Activated T-cell treated with anti-CD3 and anti-CD28 coated beads, Interleukin-2, amount 50 U/mL, for 72 hours (primary cell): ENCODE measurements around the gene DNAJB2. TPM values are rescaled to one million over a fixed set of nuclear protein-coding genes. Genes with fewer than 3 reads are reported as not detected.

Experiments used
- ATAC-seq, 2 donors: fragments of 150-1000 bp; cut with Tn5 transposase; replicated peaks in 1 of 2; 2 replicates each; pipeline ENCODE4 v1.10.0; 2021; ENCODE audit warnings: moderate library complexity in 2 of 2, mild to moderate bottlenecking in 1 of 2
- DNase-seq, 2 donors: peaks; one replicate each; pipeline ENCODE4 v3.0.0; 2021 to 2022; ENCODE audit warnings: mixed read lengths in 1 of 2
- H3K27ac Mint-ChIP-seq: one replicate; pipeline ENCODE4 v1.8.0; 2022; ENCODE audit warnings: mild to moderate bottlenecking, moderate library complexity, mixed read lengths
- H3K27me3 Mint-ChIP-seq: one replicate; pipeline ENCODE4 v1.8.0; 2022; ENCODE audit warnings: low read depth, mixed read lengths
- H3K36me3 Mint-ChIP-seq, 2 donors: one replicate each; pipeline ENCODE4 v1.8.0; 2022; ENCODE audit warnings: mixed read lengths in 2 of 2, mild to moderate bottlenecking in 1 of 2; ENCODE audit not compliant: insufficient read depth in 2 of 2
- H3K4me1 Mint-ChIP-seq: one replicate; pipeline ENCODE4 v1.8.0; 2022; ENCODE audit warnings: low read depth, mixed read lengths
- H3K4me3 Mint-ChIP-seq, 2 donors: one replicate each; pipeline ENCODE4 v1.8.0; 2022; ENCODE audit warnings: mild to moderate bottlenecking in 2 of 2, mixed read lengths in 2 of 2, moderate library complexity in 2 of 2
- H3K9me3 Mint-ChIP-seq, 2 donors: one replicate each; pipeline ENCODE4 v1.8.0; 2022; ENCODE audit warnings: mixed read lengths in 2 of 2
- total RNA-seq, 2 donors: library from RNA; stranded (reverse); gene quantifications; one replicate each; pipeline ENCODE4 v1.2.3, GENCODE V29; 2022

The DNAJB2 gene
- total RNA-seq, 2 donors from 2014 or later: 71.1 to 88.1 TPM

DNA sequence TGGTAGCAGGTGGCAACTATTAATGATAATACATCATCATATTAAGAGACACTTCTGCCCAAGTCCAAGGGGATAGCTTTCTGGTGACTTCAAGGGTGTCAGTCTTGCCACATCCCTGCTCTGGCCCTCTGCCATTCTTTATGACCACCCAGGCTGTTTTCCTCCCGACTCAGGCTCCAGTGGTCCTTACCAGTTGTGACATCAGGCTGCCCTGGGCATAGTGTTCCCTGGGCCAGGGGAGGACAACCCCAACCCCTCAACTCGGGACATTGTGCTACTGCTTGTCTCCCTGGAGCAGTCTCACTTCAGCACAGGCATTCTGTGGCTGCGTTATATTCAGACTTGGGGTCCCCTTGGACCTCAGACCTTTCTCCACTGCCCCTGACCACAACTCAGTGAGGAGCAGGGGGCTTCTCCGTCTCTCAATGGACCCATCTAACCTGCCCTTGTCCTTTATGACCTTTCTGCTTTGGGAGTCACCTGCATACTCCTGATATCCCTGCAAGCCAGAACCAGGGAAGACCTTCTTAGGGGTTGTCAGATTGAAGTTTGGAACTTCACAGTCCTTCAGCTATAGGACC is 12.8 kb downstream of the DNAJB2 start:
- Mint-ChIP-seq H3K4me3 (no peak overlapping the region), H3K4me1 (peaks cover 19% of the 10 kb centered on the region), H3K27ac (no peak overlapping the region), H3K36me3 (no peaks in the 10 kb centered on the region), H3K9me3 (no peaks in the 10 kb centered on the region), H3K27me3 (peaks cover 6% of the 10 kb centered on the region)
- DNase-seq: no peak
- no peak for ATAC-seq

DNA sequence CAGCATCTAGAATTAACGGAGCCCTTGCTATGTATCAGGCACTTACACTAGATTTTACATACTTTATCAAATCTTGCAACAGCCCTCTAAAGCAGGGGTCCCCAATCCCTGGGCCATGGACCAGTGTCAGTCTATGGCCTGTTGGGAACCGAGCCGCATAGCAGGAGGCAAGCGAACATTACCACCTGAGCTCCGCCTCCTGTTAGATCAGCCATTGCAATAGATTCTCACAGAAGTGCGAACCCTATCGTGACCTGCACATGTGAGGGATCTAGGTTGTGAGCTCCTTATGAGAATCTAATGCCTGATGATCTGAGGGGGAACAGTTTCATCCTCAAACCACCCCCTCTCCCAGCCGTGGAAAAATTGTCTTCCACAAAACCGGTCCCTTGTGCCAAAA is 13.4 kb downstream of the DNAJB2 start:
- no peaks in the 10 kb centered on the region for H3K9me3 Mint-ChIP-seq
- ATAC-seq (no peak), DNase-seq (no peak)
- H3K27ac Mint-ChIP-seq: no peak overlapping the region
- H3K36me3 Mint-ChIP-seq: no peaks in the 10 kb centered on the region
- peaks cover 19% of the 10 kb centered on the region for H3K4me1 Mint-ChIP-seq
- H3K4me3 Mint-ChIP-seq: no peak overlapping the region
- H3K27me3 Mint-ChIP-seq: peaks cover 6% of the 10 kb centered on the region

DNA sequence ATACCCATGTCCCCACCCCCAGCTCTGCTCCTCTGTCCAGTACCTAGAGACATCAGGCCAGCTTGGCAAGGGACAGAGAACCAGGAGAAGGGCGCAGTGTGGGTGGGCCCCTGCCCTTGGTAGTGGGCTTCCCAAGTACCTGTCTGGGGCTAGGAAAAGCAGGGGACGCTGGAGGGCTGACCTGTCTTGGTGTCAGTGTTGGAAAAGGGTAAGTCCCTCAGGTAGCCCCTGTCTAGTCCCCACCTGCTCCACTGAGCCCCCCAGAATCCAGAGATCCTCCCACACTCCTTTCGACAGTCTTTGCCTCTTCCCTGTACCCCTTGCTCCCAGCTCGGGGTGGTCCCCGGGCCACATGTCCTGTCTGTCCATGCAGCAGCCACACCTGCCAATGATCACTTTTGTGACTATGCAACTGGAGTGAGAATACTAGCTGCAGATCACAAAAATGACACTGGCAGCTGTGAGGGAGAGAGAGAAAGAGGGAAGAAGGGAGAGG is 14.6 kb downstream of the DNAJB2 start:
- no peak overlapping the region for H3K27ac Mint-ChIP-seq
- H3K27me3 Mint-ChIP-seq: peaks cover 6% of the 10 kb centered on the region
- H3K9me3 Mint-ChIP-seq: no peaks in the 10 kb centered on the region
- ATAC-seq (no peak), DNase-seq (no peak)
- peak overlapping the region; percentile 82 to 88 for H3K4me3 Mint-ChIP-seq
- H3K4me1 Mint-ChIP-seq: peaks cover 20% of the 10 kb centered on the region
- H3K36me3 Mint-ChIP-seq: no peaks in the 10 kb centered on the region

DNA sequence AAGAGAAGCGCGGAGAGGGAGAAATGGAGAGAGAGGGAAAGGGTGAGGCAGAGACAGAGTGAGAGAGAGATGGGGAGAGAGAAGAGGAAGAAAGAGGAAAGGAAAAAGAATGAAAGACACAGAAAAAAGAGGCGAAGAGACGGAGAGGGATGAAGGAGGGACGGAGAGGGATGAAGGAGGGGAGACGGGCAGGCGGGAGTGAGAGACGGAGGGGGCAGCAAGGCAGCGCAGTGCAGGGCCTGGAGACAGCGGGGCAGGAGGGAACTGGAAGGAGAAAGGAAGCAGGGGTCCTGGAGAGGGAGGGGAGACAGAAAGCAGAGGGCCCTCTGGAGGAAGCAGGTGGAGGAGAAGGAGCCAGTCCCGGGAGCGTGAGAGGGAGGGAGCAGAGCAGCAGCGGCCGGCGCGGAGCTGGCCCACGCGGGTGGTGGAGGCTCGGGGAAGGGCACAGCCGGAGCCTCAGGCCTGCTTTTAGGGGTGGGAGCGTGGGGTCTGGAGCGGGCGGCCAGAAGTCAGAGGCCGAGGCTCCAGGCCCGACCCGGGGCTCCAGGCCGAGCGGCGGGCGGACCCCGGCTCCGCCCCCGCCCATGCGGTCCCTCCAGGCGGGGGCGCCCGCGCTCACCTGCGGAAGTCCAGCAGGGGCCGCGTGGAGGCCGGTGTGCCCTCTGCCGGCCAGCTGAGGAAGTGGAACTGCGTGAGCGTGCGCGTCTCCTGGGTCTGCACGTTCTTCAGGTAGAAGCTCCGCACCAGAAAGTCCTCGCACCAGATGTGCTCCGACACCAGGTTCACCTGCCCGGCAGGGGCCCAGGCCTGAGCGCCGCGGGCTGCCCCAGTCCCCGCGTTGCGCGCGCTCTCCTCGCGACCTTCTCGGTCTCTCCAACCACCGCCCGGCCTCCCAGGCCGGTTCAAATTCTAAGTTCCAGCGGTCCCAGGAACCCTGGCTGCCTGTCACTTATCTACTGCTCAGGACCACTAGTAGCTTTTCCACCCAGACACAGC is 15.5 kb downstream of the DNAJB2 start:
- Mint-ChIP-seq H3K27me3 (peaks cover 6% of the 10 kb centered on the region), H3K4me3 (peak overlapping the region; percentile 82 to 88), H3K9me3 (no peaks in the 10 kb centered on the region), H3K36me3 (no peaks in the 10 kb centered on the region), H3K27ac (peak overlapping the region; percentile 79), H3K4me1 (peaks cover 23% of the 10 kb centered on the region)
- DNase-seq (peak; percentile 91 to 94), ATAC-seq (peak; percentile 85 to 88)

DNA sequence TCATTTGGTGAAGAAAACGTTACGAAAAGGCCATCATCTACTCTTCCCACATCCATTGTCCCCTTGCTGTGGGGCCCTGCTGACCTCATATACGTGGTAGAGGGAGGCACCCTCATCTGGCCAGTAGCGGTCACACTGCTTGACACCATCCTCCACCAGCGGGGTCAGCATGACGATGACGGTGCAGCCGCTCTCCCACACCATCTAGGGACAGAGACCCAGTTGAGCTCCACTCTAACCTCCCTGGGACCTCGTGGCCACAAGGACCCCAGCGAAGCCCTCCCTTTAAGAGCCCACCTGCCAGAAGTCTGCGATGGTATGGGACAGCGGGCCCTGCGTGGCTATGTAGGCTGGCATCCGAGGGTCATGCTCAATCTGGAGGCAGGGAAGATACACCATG is 17.0 kb downstream of the DNAJB2 start:
- ATAC-seq (no peak), DNase-seq (no peak)
- H3K27me3 Mint-ChIP-seq: peaks cover 10% of the 10 kb centered on the region
- H3K9me3 Mint-ChIP-seq: no peaks in the 10 kb centered on the region
- H3K36me3 Mint-ChIP-seq: no peaks in the 10 kb centered on the region
- H3K27ac Mint-ChIP-seq: no peak overlapping the region
- H3K4me3 Mint-ChIP-seq: no peak overlapping the region
- H3K4me1 Mint-ChIP-seq: peaks cover 23% of the 10 kb centered on the region

DNA sequence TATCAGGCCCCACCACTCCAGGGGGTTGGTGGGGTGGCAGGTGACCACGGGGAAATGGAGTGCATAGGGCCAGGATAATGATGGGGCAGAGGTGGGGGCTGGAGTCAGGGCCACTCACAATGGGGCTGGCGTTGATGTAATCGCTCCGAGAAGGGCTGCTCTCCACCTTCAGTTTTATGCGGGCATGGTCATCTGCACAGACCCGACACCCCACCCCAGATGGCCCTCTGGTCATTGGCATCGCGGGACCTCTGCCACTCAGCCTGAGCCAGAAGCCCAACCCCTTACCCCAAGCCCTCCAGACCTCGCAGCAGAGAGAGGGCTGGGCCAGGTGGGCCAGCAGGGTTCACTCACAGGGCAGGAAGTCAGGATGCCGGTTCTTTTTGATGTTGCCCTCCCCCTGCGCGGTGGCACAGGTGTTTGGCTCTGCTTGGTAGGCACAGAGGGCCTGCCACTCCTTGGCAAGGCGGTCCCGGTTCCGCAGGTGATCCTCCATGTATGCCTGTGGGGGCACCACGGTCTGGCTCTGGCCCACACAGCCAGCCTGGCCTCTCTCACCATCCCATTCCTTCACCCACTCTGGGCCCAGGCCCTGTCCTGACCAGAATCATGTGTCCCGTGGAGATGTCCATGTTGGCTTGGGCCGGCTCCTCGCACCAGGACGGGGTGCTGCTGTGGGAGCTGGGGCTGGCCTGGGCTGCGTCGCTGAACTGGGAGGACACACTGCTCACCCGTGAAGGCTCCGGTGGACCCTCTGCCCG is 17.6 kb downstream of the DNAJB2 start:
- H3K4me3 Mint-ChIP-seq: no peak overlapping the region
- no peak overlapping the region for H3K27ac Mint-ChIP-seq
- H3K36me3 Mint-ChIP-seq: no peaks in the 10 kb centered on the region
- H3K4me1 Mint-ChIP-seq: peaks cover 23% of the 10 kb centered on the region
- H3K9me3 Mint-ChIP-seq: no peaks in the 10 kb centered on the region
- ATAC-seq (no peak), DNase-seq (no peak)
- H3K27me3 Mint-ChIP-seq: peaks cover 16% of the 10 kb centered on the region

DNA sequence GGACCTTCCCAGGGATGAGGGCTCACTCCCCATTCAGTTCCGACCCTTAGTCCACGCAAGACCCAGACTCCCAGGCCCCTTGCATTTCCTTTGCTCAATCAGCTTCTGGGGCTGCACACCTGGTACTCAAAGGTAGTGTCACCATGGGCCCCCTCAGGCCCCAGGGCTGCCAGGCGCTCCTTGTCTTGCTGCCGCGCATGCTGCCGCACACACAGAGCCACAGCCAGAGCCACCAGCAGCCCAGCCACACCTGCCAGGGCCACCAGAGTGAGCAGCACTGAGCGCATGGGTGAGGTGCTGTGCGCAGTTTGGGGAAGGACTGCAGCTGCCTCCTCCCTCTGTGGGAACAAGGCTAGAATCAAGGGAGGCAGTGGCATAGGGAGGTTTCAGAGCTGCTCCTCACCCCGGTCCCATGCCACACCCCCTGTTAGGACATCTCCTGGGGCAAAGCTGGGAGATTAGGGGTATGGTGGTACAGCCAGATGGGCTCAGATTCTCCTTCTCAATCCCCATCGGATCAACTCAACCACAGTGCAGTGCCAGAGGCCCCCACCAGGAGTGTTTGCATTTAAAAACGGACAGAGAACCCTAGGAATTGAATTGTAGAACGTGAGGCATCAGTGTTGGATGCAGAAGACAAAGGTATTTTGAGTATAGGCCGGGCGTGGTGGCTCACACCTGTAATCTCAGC is 18.7 kb downstream of the DNAJB2 start:
- ATAC-seq: no peak
- no peaks in the 10 kb centered on the region for H3K9me3 Mint-ChIP-seq

DNA sequence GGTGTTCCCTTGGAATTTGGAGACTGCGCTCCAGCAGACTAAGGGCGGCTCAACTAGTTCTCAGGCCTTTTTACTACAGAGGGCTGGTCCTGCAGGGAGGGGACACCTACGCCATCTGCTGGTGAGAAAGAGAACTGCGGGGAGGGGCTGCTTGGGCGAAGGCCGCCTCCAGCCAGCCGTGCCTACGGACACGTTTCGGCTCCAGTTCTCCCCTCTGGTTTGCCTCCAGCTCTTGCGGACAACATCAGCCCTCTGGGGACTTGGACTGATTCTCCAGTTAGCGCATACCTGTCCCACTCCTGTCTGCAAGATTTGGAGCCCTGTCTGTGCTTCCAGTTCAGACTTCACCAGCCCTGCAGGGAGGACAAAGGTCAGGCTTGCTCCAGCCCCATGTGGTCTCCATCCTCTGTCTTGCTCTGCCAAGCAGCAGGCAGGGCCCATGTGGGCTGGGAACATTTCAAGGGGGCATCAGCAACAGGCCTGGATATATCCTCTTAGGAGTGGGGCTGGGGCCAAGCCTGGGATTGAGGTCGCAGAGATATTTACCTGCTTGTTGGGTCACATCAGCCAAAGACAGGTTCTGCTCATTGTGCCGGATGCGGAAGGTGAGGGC is 19.7 kb downstream of the DNAJB2 start:
- no peaks in the 10 kb centered on the region for H3K36me3 Mint-ChIP-seq
- peak; percentile 89 to 92 for DNase-seq
- peak overlapping the region; percentile 15 to 27 for H3K4me3 Mint-ChIP-seq
- no peaks in the 10 kb centered on the region for H3K9me3 Mint-ChIP-seq
- H3K4me1 Mint-ChIP-seq: peaks cover 20% of the 10 kb centered on the region
- ATAC-seq: peak; percentile 59 to 64
- H3K27me3 Mint-ChIP-seq: peaks cover 29% of the 10 kb centered on the region
- no peak overlapping the region for H3K27ac Mint-ChIP-seq

More for the DNA sequence above, 18.7 kb downstream of the DNAJB2 start:
- H3K4me3 Mint-ChIP-seq: no peak overlapping the region
- H3K4me1 Mint-ChIP-seq: peaks cover 23% of the 10 kb centered on the region
- H3K27ac Mint-ChIP-seq: no peak overlapping the region
- no peak for DNase-seq
- no peaks in the 10 kb centered on the region for H3K36me3 Mint-ChIP-seq
- H3K27me3 Mint-ChIP-seq: peaks cover 22% of the 10 kb centered on the region

DNA sequence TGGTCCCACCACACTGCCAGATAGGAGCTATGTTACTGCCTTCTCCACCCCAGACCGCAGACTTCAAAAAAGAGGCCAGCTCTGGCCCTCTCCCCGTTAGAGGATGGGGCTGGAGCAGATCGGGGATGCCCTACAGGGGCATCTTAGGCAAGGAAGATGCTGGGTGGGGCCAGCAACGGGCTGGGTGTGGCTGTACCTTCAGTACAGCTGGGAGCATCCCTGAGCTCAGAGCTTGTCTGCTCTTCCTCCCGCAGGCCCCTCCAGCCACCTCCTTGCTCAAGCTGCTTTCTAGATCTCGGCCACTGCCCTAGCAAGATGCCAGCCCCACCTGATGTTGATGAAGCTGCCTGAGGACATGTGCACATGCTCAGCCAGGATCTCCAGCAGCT is 20.2 kb downstream of the DNAJB2 start:
- ATAC-seq (no peak), DNase-seq (no peak)
- Mint-ChIP-seq H3K4me1 (peaks cover 15% of the 10 kb centered on the region), H3K36me3 (no peaks in the 10 kb centered on the region), H3K27me3 (peaks cover 33% of the 10 kb centered on the region), H3K27ac (no peak overlapping the region), H3K4me3 (peak overlapping the region; percentile 15 to 27), H3K9me3 (no peaks in the 10 kb centered on the region)

DNA sequence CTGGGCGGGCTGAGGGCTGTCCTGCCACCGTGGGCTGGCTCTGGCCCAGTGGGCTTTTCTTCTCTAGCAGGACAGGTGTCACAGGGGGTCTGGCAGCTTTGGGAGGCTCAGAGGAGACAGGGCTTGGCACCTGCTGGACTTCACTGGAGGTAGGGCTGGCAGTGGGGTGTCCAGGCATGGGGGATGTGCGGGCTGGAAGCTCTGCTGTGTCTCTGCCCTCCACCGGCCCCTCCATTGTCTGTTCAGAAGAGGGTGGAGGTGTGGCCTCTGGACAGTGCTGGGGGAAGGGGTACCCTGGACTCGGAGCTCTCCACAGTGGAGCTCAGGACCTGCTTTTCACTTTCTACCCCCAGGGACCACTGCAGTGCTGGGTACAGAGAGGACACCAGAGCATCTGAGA is 20.9 kb downstream of the DNAJB2 start:
- no peak overlapping the region for H3K27ac Mint-ChIP-seq
- H3K36me3 Mint-ChIP-seq: no peaks in the 10 kb centered on the region
- no peaks in the 10 kb centered on the region for H3K9me3 Mint-ChIP-seq
- no peak for DNase-seq
- no peak overlapping the region for H3K4me3 Mint-ChIP-seq
- no peak for ATAC-seq
- H3K27me3 Mint-ChIP-seq: peaks cover 39% of the 10 kb centered on the region
- peaks cover 11% of the 10 kb centered on the region for H3K4me1 Mint-ChIP-seq

DNA sequence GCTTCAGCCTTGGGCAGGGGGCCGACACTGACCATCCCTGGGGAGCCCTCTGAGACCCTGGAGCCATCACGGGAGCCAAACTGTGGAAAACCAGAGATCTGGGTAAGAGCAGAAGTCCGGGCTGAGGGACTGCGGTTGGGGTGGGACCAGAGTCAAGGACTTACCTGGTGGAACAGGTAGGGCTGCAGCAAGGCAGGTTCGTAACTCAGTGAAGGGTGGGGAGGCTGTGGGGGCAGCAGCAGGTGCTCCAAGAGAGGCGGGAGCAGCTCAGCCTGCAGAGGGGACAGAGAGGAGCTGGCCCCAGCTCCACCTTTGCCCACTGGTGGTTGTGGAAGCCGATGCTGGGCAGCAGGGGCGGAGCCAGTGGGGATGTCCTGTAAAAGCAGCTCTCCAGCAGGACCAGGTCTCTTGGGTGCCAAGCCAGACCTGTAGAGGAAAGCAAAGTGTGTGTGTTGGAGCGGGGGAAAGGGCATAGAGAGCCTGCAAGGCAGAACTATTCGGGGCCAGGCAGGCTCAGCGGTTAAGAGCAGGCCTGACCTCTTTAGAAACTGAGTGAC is 23.3 kb downstream of the DNAJB2 start:
- no peak for DNase-seq
- Mint-ChIP-seq H3K4me1 (peaks cover 4% of the 10 kb centered on the region), H3K36me3 (no peaks in the 10 kb centered on the region), H3K4me3 (no peak overlapping the region), H3K27me3 (peaks cover 53% of the 10 kb centered on the region), H3K27ac (no peak overlapping the region), H3K9me3 (no peaks in the 10 kb centered on the region)
- ATAC-seq: no peak

DNA sequence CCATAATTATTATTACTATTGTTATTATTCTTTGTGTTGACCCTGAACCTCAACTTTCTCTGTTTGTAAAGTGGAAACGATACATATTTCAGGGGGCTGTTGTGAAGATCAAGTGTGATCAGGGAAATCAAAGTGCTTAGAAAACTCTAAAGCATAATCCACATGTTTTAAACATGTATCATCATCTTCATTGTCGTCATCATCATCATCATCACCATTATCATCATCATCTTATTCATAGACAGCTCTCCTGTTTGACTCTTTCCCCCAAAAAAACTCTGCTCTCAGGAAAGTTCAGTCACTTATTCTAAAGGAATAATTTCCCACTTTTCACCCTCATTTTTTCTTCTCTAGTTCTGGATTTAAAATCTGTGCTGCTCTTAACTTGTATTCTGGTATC is 25.1 kb downstream of the DNAJB2 start:
- Mint-ChIP-seq H3K27ac (no peak overlapping the region), H3K4me1 (peaks cover 10% of the 10 kb centered on the region), H3K4me3 (no peak overlapping the region), H3K27me3 (peaks cover 58% of the 10 kb centered on the region), H3K9me3 (no peaks in the 10 kb centered on the region), H3K36me3 (no peaks in the 10 kb centered on the region)
- ATAC-seq (no peak), DNase-seq (no peak)
